GM19372 (cell line): ENCODE measurements around the gene TMEM270.

Experiments
- ATAC-seq: cut with Tn5 transposase; IDR thresholded peaks from one replicate; pipeline ENCODE4 v1.9.1; 2021; ENCODE audit warnings: mild to moderate bottlenecking, low read depth, moderate library complexity; ENCODE audit not compliant: unreplicated experiment

TMEM270 gene

DNA sequence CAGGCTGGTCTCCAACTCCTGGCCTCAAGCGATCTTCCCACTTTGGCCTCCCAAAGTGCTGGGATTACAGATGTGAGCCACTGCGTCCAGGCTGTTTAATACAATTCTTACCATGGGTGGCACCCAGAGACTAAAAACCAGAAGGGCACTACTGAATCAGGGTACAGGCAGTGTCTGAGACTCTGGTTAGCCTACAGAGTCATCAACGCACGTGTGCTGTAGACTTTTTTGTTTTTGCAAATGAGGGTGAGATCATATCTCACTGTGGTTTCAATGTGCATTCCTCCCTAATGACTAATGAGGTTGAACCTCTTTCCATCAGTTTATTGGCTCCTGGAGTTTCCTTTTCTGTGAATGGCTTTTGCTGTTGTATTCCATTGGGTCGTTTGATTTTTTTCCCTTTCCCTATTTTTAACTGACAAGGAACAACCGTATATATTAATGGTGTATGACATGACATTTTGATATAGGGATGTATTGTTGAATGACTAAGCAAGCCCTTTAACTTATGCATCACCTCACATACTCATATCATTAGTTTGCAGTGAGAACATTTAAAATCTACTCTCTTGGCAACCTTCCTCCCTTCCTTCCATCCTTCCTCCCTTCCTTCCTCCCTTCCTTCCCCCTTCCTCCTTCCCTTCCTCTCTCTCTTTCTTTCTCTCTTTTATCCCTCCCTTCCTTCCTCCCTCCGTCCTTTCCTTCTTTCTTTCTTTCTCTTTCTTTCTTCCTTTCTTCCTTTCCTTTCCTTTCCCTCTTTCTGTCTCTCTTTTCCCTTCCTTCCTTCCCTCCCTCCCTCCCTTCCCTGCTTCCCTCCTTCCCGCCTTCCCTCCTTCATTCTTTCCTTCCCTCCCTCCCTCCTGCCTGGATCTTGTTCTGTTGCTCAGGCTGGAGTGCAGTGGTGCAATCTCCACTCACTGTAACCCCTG, 9.3 kb upstream of the TMEM270 start:
- ATAC-seq: peak; percentile 69

DNA sequence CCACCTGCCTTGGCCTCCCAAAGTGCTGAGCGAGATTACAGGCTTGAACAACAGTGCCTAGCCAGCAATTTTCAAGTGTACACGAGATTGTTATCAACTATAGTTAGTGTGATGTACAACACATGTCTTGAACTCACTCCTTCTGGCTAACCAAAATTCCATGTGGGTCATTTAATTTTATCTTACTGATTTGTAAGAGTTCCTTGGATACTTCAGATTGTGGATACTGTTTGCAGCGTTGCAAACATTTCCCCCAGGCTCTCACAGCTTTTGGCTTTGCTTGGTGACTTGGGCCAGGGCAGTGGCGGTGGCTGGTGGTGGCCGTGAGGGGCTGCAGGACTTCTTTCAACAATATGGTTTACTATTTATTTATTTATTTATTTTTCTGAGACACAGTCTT, 8.5 kb upstream of the TMEM270 start:
- ATAC-seq: no peak

GRCh38 chr7:73856941-73857340, 4.0 kb upstream of the TMEM270 start:
- ATAC-seq: no peak

GRCh38 chr7:73858807-73859206, 2.2 kb upstream of the TMEM270 start:
- ATAC-seq: no peak

DNA sequence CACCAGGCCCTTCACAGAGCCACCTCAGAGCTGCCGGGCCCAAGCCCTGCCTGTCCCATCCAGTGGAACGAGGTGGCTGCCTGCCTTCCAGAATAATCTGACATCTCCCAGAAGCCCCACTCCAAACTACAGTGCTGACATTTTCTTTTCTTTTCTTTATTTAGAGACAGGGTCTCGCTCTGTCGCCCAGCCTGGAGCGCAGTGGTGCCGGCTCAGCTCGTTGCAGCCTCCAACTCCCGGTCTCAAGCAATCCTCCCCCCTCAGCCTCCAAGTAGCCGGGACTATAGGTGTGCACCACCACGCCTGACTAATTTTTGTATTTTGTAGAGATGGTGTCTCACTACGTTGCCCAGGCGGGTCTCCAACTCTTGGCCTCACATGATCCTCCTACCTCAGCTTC, 346 bp downstream of the TMEM270 start:
- ATAC-seq: no peak

DNA sequence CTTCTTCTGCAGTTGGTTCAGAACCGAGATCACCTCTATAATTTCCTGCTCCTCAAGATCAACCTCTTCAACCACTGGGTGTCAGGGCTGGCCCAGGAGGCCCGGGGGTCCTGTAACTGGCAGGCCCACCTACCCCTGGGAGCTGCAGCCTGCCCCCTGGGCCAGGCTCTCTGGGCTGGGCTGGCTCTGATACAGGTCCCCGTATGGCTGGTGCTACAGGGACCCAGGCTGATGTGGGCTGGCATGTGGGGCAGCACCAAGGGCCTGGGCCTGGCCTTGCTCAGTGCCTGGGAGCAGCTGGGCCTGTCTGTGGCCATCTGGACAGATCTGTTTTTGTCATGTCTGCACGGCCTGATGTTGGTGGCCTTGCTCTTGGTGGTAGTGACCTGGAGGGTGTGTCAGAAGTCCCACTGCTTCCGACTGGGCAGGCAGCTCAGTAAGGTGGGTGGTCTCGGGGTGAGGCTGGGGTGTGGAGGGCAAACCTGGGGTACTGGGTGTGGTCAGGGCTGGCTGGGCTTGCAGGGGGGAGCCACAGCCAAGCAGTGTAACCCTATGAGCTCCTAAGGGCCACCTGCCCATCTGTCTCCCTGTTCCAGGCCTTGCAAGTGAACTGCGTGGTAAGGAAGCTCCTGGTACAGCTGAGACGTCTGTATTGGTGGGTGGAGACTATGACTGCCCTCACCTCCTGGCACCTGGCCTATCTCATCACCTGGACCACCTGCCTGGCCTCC, 4.2 kb downstream of the TMEM270 start:
- no peak for ATAC-seq

GRCh38 chr7:73865738-73866445, 4.9 kb downstream of the TMEM270 start:
- no peak for ATAC-seq

GRCh38 chr7:73866446-73866767, 5.4 kb downstream of the TMEM270 start:
- ATAC-seq: no peak

GRCh38 chr7:73869011-73869798, 8.2 kb downstream of the TMEM270 start:
- no peak for ATAC-seq

DNA sequence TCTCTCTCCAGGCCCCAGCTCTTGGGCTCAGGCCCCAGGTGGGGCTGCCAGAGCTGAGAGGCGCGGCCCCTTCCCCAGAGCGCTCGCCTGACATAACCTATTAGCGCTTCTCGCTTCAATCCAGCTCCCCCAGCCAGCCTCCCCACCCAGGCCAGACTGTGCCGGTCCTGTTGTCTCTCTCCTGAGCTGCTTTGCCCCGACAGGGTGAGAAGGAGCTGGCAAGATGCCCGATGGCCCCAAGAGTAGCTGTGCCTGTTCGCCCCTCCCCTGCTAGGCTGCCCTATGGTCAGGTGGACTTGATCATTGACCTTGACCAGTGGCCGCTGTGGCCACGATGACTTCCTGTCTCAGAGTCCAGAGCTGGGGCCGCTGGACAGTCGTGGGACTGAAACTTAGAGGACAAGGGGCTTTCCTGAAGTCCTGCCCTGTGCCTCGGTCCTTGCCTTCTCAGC, 9.1 kb downstream of the TMEM270 start:
- ATAC-seq: no peak

GRCh38 chr7:73871163-73872011, 10.4 kb downstream of the TMEM270 start:
- no peak for ATAC-seq

- ATAC-seq: no peak
Observed at GRCh38 chr7:73872056-73872908, 11.3 kb downstream of the TMEM270 start.

DNA sequence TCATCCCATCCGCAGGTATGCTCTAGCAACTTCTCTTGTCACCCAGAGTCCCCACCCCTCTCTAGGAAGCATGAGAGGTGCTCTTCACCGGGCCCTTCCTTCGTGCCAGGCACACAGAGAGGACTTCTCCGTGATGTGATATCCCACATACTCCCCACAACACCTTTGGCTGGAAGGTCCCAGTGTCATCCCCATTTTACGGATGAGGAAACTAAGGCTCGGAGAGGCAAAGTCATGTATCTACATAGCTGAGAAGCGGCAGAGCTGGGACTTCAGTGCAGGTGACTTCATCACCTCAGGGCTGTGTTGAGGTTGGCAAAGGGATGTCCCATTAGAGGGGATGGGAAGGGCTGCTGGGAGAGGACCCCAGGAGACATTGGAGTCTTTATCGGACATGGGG, 15.4 kb downstream of the TMEM270 start:
- no peak for ATAC-seq

- no peak for ATAC-seq
Observed at GRCh38 chr7:73876973-73877372, 16.0 kb downstream of the TMEM270 start.

GRCh38 chr7:73879977-73880681, 19.2 kb downstream of the TMEM270 start:
- no peak for ATAC-seq

GRCh38 chr7:73880755-73881328, 19.9 kb downstream of the TMEM270 start:
- ATAC-seq: no peak

GRCh38 chr7:73881352-73882046, 20.5 kb downstream of the TMEM270 start:
- no peak for ATAC-seq
